Suprapubic skin (tissue), 4 donors: ENCODE data around the gene SCFD2. TPM values are rescaled to one million over a fixed set of nuclear protein-coding genes. Genes with fewer than 3 reads are reported as not detected.

Source experiments
- DNase-seq, 2 donors: peaks; one replicate each; pipeline ENCODE4 v3.0.0-alpha.2; 2019; ENCODE audit warnings: low spot score in 2 of 2
- H3K27ac ChIP-seq: fragments of 200-600 bp; sonication (generic); one replicate; pipeline ENCODE4 v1.5.1; 2019
- H3K27me3 ChIP-seq: fragments of 200-600 bp; sonication (generic); one replicate; pipeline ENCODE4 v1.5.1; 2019
- H3K36me3 ChIP-seq: fragments of 200-600 bp; sonication (generic); one replicate; pipeline ENCODE4 v1.5.1; 2019
- H3K4me1 ChIP-seq: fragments of 200-600 bp; sonication (generic); one replicate; pipeline ENCODE4 v1.5.1; 2019
- H3K4me3 ChIP-seq: fragments of 200-600 bp; sonication (generic); one replicate; pipeline ENCODE4 v1.5.1; 2019; ENCODE audit warnings: mild to moderate bottlenecking
- H3K9me3 ChIP-seq: fragments of 200-600 bp; sonication (generic); one replicate; pipeline ENCODE4 v1.5.1; 2019
- CTCF ChIP-seq, 2 donors: fragments of 200-600 bp in 1 of 2; fragments of 450-650 bp in 1 of 2; sonication (generic) in 1 of 2; IDR thresholded peaks; one replicate each; pipeline ENCODE4 v1.5.1; 2016 to 2019; ENCODE audit warnings: antibody characterized with exemption in 2 of 2, mild to moderate bottlenecking in 1 of 2, moderate library complexity in 1 of 2
- EP300 ChIP-seq: sonication (generic); formaldehyde crosslinking; IDR thresholded peaks from one replicate; pipeline ENCODE4 v1.6.1; 2017; ENCODE audit warnings: antibody characterized with exemption
- POLR2A ChIP-seq, 2 donors: fragments of 450-650 bp; IDR thresholded peaks; one replicate each; pipeline ENCODE4 v1.6.1; 2017; ENCODE audit warnings: antibody characterized with exemption in 2 of 2, mild to moderate bottlenecking in 2 of 2, moderate library complexity in 2 of 2
- POLR2AphosphoS5 ChIP-seq, 3 donors: sonication (generic); formaldehyde crosslinking; IDR thresholded peaks; one replicate each; pipeline ENCODE4 v1.6.1; 2017; ENCODE audit warnings: antibody characterized with exemption in 3 of 3
- WGBS: methylation state at CpG from one replicate; pipeline ENCODE4 v1.1.5; 2018; 5-methylcytosine and 5-hydroxymethylcytosine counted together
- total RNA-seq, 4 donors: library from RNA; depleted of rRNA; stranded (reverse); fragments of >200 nt; gene quantifications; one replicate each; pipeline ENCODE4 v1.1.0, GENCODE V29; 2016

SCFD2 gene
- total RNA-seq, 4 donors from 2014 or later: 25.5 to 39.5 (median 31.9) TPM

GRCh38 chr4:52946855-52947254 lies 419.0 kb downstream of the SCFD2 start:
- no peaks in the 10 kb centered on the region for H3K9me3 ChIP-seq
- DNase-seq: no peak
- H3K4me1 ChIP-seq: no peaks in the 10 kb centered on the region
- no peak overlapping the region for H3K4me3 ChIP-seq
- H3K27ac ChIP-seq: no peak overlapping the region
- no peak for TF ChIP-seq CTCF (IDR thresholded peaks at IDR 0.05)
- no peak for TF ChIP-seq POLR2AphosphoS5 (IDR thresholded peaks at IDR 0.05)
- no peak for TF ChIP-seq POLR2A (IDR thresholded peaks at IDR 0.05)
- TF ChIP-seq EP300: no peak
- WGBS: 83% methylated on average over 4 of the region's 4 CpGs
- no peaks in the 10 kb centered on the region for H3K27me3 ChIP-seq
- no peaks in the 10 kb centered on the region for H3K36me3 ChIP-seq

DNA sequence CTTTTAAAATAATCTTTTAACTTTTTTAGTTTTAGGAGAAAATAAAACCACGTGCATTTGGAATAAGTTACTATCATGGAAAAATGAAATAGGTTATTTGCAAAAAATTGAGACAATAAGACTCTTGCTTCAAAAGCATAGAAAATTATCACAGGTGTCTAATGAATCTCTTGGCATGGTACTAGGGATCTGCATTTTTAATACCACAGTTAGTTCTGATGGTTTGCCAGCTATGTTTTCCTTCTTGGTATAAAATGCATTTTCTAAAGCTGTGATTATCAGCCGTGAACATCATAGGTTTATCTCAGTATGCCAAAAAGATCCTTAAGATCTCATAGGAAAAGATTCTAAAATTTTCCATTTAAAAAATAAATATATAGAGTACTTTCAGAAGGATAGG lies 419.9 kb downstream of the SCFD2 start:
- Histone ChIP-seq H3K36me3 (no peaks in the 10 kb centered on the region), H3K27me3 (no peaks in the 10 kb centered on the region), H3K27ac (no peak overlapping the region), H3K4me3 (no peak overlapping the region), H3K4me1 (no peaks in the 10 kb centered on the region), H3K9me3 (no peaks in the 10 kb centered on the region)
- DNase-seq: no peak
- no peak for TF ChIP-seq EP300
- TF ChIP-seq CTCF (IDR thresholded peaks at IDR 0.05): no peak
- TF ChIP-seq POLR2AphosphoS5 (IDR thresholded peaks at IDR 0.05): no peak
- TF ChIP-seq POLR2A (IDR thresholded peaks at IDR 0.05): no peak
- 92% methylated on average over 2 of the region's 2 CpGs for WGBS

DNA sequence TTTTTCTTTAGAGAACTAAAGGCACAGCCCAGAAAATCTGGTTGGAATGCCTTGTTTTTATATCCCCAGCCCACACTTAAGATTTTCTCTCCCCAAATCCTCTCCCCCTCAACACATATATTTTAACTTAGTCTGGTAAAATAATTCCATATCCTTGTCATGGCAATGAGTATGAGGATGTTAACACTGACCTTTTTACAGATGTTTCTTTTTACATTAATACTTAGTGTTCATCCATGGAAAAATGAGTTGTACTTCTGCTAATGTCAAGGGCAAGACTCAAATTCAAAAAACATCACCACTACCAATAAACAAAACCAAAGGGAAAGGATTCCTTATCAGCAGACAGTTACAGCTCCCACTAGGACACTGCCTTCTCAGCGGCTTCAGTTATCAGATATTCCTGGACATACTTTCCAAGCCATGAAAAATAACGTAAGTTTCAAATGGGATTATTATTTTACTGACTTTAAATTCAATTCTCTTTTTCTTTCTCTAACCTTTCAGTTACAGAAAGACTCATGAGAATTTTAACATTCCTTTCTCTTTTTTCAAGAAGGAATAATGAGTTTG lies 420.4 kb downstream of the SCFD2 start:
- Histone ChIP-seq H3K9me3 (no peaks in the 10 kb centered on the region), H3K27ac (no peak overlapping the region), H3K4me3 (no peak overlapping the region), H3K36me3 (no peaks in the 10 kb centered on the region), H3K4me1 (no peaks in the 10 kb centered on the region), H3K27me3 (no peaks in the 10 kb centered on the region)
- no peak for DNase-seq
- TF ChIP-seq CTCF (IDR thresholded peaks at IDR 0.05) (no peak), POLR2A (IDR thresholded peaks at IDR 0.05) (no peak), EP300 (no peak), POLR2AphosphoS5 (IDR thresholded peaks at IDR 0.05) (no peak)
- WGBS: 89% methylated on average over 2 of the region's 2 CpGs

DNA sequence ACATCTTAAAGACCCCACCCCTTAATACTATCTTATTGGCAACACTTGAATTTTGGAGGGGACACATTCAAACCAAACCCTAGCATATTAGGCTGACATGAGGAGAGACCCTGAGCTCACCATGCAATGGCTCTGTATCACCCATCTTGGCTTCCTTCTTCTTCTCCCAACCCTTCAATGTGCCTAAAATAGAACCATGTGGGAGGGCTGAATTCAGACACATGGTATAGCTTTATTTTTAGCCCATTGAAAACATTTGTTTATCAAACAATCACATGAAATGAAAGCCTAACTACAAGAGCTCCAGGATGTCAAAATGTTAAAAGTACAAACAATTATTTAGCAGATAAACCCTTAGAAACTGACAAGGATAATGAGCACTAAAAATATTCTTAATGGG lies 422.2 kb downstream of the SCFD2 start:
- no peaks in the 10 kb centered on the region for H3K36me3 ChIP-seq

GRCh38 chr4:52942936-52943335 lies 422.9 kb downstream of the SCFD2 start:
- no peak for DNase-seq
- Histone ChIP-seq H3K4me3 (no peak overlapping the region), H3K27me3 (no peaks in the 10 kb centered on the region), H3K36me3 (no peaks in the 10 kb centered on the region), H3K9me3 (no peaks in the 10 kb centered on the region), H3K27ac (no peak overlapping the region), H3K4me1 (no peaks in the 10 kb centered on the region)
- WGBS: 88% methylated on average over 1 of the region's 1 CpG
- TF ChIP-seq CTCF (IDR thresholded peaks at IDR 0.05) (no peak), POLR2AphosphoS5 (IDR thresholded peaks at IDR 0.05) (no peak), POLR2A (IDR thresholded peaks at IDR 0.05) (no peak), EP300 (no peak)

More for the DNA sequence above, 422.2 kb downstream of the SCFD2 start:
- H3K4me1 ChIP-seq: no peaks in the 10 kb centered on the region
- TF ChIP-seq CTCF (IDR thresholded peaks at IDR 0.05): no peak
- no peak for TF ChIP-seq EP300
- no peak for TF ChIP-seq POLR2A (IDR thresholded peaks at IDR 0.05)
- no peak for TF ChIP-seq POLR2AphosphoS5 (IDR thresholded peaks at IDR 0.05)
- H3K27me3 ChIP-seq: no peaks in the 10 kb centered on the region
- no peak overlapping the region for H3K27ac ChIP-seq
- no peak for DNase-seq
- H3K9me3 ChIP-seq: no peaks in the 10 kb centered on the region
- no peak overlapping the region for H3K4me3 ChIP-seq
